ENCODE measurements around the gene IL18BP.

IL18BP gene

GRCh38 chr11:72039031-72039855 is 40.5 kb downstream of the IL18BP start:
- peaks cover 15 to 18% (median 16%) of the 10 kb centered on the region in 3 donors for H3K36me3 ChIP-seq
- no peaks in the 10 kb centered on the region for H3K9me3 ChIP-seq
- intact Hi-C loops (cut with DNase I; ENCODE audit: low total_unique reads): no loop called here
- peak in 1 of 2 donors; percentile 78 for DNase-seq
- peak overlapping the region; percentile 86 to 92 for H3K27ac ChIP-seq
- no peaks in the 10 kb centered on the region for H3K27me3 ChIP-seq
- peaks cover 0 to 68% (median 52%) of the 10 kb centered on the region in 4 donors for H3K4me1 ChIP-seq
- H3K4me3 ChIP-seq: peak overlapping the region; percentile 54 to 55
- no peak for TF ChIP-seq CTCF (IDR thresholded peaks at IDR 0.05)

- Histone ChIP-seq H3K4me1 (peaks cover 0 to 69% (median 50%) of the 10 kb centered on the region in 4 donors), H3K27me3 (no peaks in the 10 kb centered on the region), H3K36me3 (peaks cover 8 to 12% (median 10%) of the 10 kb centered on the region in 3 donors), H3K27ac (peak overlapping the region; percentile 86 to 92), H3K9me3 (no peaks in the 10 kb centered on the region), H3K4me3 (peak overlapping the region; percentile 54 to 55)
- DNase-seq: no peak
- intact Hi-C loops (cut with DNase I; ENCODE audit: low total_unique reads): loop anchor here (2.0 kb wide), 1 partner anchor 41 kb away; the partner anchor contains the start of genes LRRC51 and NUMA1
- no peak for TF ChIP-seq CTCF (IDR thresholded peaks at IDR 0.05)
Measured at GRCh38 chr11:72039856-72040401, 41.2 kb downstream of the IL18BP start.

- H3K27me3 ChIP-seq: no peaks in the 10 kb centered on the region
- H3K9me3 ChIP-seq: no peaks in the 10 kb centered on the region
- TF ChIP-seq CTCF (IDR thresholded peaks at IDR 0.05): no peak
- peaks cover 0 to 63% (median 46%) of the 10 kb centered on the region in 4 donors for H3K4me1 ChIP-seq
- peak overlapping the region; percentile 54 to 55 for H3K4me3 ChIP-seq
- peak overlapping the region; percentile 86 to 92 for H3K27ac ChIP-seq
- DNase-seq: peak; percentile 97 to 98
- intact Hi-C loops (cut with DNase I; ENCODE audit: low total_unique reads): loop anchor here (2.0 kb wide), 1 partner anchor 40 kb away; the partner anchor contains the start of genes LRRC51 and NUMA1
- peaks cover under 1 to 4% (median 2%) of the 10 kb centered on the region in 3 donors for H3K36me3 ChIP-seq
Measured at GRCh38 chr11:72040491-72041363, 42.0 kb downstream of the IL18BP start.

DNA sequence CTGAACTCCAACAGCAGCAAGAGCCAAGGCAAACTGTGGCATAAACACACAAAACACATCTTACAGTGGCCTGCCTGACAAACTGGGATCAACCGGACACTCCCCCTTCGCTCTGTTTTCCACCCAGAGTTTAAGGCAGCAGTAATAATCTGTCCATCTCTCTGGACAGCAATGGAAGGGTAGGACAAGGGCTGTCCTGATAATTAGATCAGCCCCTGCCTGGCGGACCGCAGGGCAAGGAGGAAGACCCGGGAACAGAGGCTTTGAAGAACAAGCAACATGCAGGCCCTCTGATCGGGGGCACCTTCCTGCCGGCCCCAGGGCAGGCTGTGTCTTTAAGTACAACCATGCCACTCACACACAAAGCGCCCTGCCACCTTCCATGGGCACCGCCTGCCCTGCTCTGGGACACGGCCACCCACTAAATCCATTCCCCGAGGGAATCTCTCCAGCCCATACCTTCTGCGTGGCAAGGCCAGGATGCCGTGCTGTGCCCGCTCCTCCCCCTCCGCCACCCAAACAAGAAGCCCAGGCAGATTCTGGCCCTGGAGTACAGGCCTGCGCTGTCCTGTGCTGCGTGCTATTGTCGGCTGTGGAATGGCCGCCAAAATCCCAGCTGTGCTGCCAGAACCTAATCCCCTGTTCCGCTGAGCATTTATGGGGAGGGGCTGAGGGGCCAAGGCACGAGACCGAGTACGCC is 42.8 kb downstream of the IL18BP start:
- intact Hi-C loops (cut with DNase I; ENCODE audit: low total_unique reads): loop anchor here (2.0 kb wide), 1 partner anchor 39 kb away; the partner anchor contains the start of genes LRRC51 and NUMA1

More for the DNA sequence above, 42.8 kb downstream of the IL18BP start:
- H3K27me3 ChIP-seq: no peaks in the 10 kb centered on the region
- no peaks in the 10 kb centered on the region for H3K36me3 ChIP-seq
- peak overlapping the region; percentile 86 to 92 for H3K27ac ChIP-seq
- H3K9me3 ChIP-seq: no peaks in the 10 kb centered on the region
- H3K4me1 ChIP-seq: peaks cover 0 to 56% (median 38%) of the 10 kb centered on the region in 4 donors
- DNase-seq: peak; percentile 82 to 93
- no peak for TF ChIP-seq CTCF (IDR thresholded peaks at IDR 0.05)
- peak overlapping the region; percentile 54 to 55 for H3K4me3 ChIP-seq

All from tibial artery (tissue), 4 donors.